Transverse colon (tissue), 4 donors: ENCODE data around the gene MSI2.

Source experiments
- CTCF ChIP-seq, 5 experiments: fragments of 200-600 bp in 3 of 5; fragments of 450-650 bp in 2 of 5; sonication (generic) in 3 of 5; IDR thresholded peaks; 1 replicate in 2 of 5; 2 replicates in 3 of 5; pipeline ENCODE4 v1.5.1; 2016 to 2017; ENCODE audit warnings: antibody characterized with exemption in 5 of 5, inconsistent platforms in 3 of 5, mild to moderate bottlenecking in 2 of 5, moderate library complexity in 1 of 5
- POLR2A ChIP-seq: fragments of 450-650 bp; IDR thresholded peaks from one replicate; pipeline ENCODE4 v1.6.1; 2016; ENCODE audit warnings: antibody characterized with exemption, mild to moderate bottlenecking, moderate library complexity
- POLR2AphosphoS5 ChIP-seq, 3 donors: sonication (generic); formaldehyde crosslinking; IDR thresholded peaks; one replicate each; pipeline ENCODE4 v1.6.1; 2016; ENCODE audit warnings: antibody characterized with exemption in 3 of 3

GRCh38 chr17:57331423-57331822 is 75.1 kb downstream of the MSI2 start:
- TF ChIP-seq CTCF (IDR thresholded peaks at IDR 0.05) (no peak), POLR2AphosphoS5 (IDR thresholded peaks at IDR 0.05) (no peak), POLR2A (no peak)
